DMS53 treated with DMSO at 0.1 percent for 48 hours (cell line): Measurements from ENCODE around the gene SLC52A1.
"Not testable (repeated sequence)": the region's sequence is repeated elsewhere in the genome, so short reads cannot be mapped to it uniquely, and the experiment has no call there.

ENCODE experiments used
- DNase-seq: peaks from one replicate; lab custom pipeline; 2025; ENCODE audit not compliant: unreplicated experiment; lab: John Stamatoyannopoulos, UW

The SLC52A1 gene

DNA sequence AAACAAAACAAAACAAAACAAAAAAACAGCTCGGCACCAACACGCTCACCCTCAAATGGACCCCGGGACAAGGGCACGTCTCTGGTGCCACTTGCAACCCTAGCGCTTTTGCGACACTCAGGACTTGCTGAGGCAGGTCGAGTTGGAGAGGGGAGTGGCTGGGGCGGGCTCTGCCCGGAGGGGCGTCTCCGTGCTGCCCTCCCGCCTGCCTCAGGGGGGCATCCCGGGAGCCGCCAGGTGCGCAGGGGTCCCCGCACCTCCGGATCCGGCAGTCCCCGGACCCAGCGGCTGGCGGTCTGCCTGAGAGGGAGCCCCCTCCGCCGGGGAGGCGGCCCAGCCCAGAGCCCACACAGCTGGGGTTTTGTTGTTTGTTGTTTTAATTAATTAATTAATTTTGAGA lies at the start of gene SLC52A1:
TSS of gene SLC52A1 (minus strand) at position 112 of the 400 bp plus-strand sequence. CDS start 820 bp downstream, outside the sequence.
- DNase-seq, result no peak

DNA sequence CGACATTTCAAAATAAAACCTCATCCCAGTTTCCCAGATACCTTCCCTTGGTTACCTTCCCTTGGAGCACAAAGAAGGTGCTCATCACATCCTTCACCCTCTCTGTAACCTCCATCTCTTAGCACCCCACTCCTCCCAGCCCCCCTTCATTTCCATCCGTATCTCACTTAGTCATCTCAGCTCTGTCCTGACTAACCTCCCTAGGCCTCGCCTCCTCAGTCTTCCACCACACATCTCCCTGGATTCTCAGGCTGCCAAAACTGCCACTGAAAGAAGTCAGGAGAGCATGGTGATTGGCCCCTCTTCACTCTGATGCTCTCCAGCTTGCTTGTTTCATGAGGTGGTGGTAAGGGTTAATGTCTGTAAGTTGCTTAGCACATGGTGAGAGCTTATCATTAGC lies 45.4 kb upstream of the SLC52A1 start:
- DNase-seq, result no peak

DNA sequence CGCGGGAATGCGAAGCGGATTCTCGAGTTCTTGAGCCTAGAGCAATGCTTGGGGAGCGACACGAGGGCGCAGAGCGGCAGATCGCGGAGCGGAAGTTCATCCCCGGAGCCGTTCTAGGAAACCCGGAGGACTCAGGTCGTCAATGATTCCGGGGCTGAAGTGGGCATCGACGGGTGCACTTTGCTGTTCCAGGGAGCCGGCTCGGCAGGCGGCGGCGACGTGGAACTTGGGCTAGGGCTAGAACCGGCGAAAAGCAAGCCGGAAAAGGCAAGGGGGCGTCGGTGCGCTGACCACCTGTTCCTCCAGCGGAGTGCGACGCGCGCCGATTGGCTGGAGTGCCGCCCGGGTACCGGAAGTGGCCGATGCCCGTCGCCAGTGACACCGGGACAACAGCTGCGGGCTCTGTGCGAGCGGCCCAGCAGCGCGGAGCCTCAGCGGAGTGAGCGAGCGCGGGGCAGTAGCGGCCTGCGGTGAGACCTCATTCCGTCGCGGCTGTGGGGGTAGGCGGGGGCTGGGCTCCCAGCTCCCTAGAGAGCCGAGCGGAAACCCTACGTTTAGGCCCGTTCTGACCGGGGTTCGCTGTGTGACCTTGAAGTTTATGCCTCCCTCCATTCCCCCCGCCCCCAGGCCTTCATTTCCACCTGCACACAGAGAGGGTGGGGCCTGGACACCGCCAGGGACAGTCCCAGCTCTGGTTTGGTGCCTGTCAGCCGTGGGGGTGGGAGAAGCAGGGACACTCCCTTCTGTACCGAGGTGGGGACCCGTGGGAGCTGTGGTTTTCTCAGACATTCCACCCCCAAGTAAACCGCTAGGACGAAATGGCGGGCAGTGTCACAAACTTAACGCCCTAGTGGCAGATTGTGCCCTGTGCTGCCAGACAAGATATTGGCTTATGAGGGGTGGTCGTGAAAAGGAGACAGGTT lies 43.1 kb upstream of the SLC52A1 start, which contains the start of gene ZFP3:
TSS of gene ZFP3 (plus strand) at position 362 of the 923 bp plus-strand sequence. CDS start 13,038 bp downstream, outside the sequence.
- peak; percentile 68 for DNase-seq

DNA sequence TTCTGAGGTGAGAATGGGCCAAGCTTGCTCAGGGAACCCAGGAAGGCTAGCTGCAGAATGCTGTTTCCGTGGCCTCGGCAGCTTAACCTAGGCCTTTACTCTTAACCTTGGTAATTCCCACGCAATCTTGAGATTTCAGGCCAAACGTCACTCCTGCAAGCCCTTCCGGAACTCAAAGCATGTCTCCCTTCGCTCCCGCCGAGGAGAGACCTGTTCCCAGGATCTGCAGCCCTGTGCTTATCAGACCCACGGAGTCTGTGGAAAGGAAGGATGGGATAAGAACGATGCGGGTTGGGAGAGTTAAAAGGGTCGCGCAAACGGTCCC lies 42.5 kb upstream of the SLC52A1 start:
- DNase-seq, result peak; percentile 58

DNA sequence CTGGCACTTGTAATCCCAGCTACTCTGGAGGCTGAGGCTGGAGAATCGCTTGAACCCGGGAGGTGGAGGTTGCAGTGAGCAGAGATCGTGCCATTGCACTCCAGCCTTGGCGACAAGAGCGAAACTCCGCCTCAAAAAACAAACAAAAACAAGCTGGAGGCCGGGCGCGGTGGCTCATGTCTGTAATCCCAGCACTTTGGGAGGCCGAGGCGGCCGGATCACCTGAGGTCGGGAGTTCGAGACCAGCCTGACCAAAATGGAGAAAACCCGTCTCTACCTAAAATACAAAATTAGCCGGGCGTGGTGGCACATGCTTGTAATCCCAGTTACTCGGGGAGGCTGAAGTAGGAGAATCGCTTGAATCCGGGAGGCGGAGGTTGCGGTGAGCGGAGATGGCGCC lies 42.0 kb upstream of the SLC52A1 start:
- DNase-seq, result not testable (repeated sequence)

DNA sequence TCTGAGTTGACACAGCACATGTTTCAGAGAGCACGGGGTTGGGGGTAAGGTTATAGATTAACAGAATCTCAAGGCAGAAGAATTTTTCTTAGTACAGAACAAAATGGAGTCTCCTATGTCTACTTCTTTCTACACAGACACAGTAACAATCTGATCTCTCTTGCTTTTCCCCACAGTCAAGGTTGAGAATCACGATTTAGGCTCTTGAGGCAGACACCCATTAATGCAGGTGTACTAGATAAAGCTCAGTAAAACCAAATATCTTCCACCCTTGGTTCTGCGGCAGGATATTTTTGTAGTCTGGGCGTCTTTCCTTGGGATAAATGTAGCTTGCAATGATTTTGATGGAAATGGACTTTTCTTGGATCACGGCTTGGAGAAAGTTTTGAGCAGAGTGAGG lies 40.2 kb upstream of the SLC52A1 start:
- DNase-seq, result not testable (repeated sequence)

DNA sequence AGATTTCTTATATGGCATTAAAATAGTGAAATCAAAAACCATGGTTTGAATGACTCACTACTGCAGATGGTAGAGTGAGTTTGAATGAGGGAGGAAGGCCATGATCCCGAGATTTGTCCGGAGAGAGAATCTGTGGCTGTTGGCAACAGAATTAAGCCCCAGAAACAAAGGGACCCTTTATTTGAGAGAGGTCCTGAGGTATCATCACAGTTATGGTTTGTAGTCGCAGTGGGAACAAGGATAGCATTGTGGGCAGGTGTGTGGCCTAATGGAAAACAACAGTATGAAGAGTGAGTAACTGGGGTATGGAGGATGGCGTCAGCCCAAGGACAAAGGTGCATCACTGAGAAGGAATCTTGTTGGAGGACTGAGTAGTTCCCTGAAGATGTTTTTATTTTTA lies 34.5 kb upstream of the SLC52A1 start:
- DNase-seq, result no peak

DNA sequence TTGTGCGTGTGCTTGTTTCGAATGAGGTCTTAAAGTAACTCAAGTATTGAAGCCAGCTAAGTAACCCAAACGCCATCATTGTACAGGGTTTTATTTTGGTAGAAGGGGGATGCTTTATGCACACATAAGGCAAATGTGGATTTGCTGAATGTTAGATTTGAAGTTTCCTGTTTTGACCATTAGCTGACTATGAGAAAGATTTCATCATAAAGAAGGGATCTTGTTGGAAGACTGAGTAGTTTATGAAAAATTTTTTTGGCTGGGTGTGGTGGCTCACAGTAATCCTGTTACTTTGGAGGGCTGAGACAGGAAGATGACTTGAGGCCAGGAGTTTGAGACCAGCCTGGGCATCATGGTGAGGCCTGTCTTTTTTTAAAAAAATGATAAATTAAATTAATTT lies 33.0 kb upstream of the SLC52A1 start:
- no peak for DNase-seq

DNA sequence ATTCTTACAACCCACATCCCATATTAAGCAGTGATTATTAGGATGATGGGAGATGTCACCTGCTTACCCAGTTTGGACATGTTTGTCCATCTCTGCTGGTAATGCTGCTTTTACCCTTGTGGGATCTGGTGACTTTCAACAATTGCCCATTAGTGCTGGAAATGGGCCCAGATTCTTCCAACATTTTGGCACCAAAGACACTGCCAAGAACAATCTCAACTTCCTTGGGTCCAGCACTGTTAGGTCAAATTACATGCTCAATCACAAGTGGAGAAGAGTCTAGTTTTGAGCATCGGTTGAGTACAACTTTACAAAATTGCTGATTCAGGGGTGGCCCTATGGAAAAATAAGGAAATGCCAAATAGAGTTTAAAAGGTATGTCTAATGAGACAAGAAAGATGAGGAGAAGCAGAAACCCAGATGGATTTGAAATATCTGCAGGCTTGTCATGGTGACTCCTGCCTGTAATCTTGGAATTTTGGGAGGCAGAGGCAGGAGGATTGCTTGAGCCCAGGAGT lies 30.1 kb upstream of the SLC52A1 start:
- no peak for DNase-seq

DNA sequence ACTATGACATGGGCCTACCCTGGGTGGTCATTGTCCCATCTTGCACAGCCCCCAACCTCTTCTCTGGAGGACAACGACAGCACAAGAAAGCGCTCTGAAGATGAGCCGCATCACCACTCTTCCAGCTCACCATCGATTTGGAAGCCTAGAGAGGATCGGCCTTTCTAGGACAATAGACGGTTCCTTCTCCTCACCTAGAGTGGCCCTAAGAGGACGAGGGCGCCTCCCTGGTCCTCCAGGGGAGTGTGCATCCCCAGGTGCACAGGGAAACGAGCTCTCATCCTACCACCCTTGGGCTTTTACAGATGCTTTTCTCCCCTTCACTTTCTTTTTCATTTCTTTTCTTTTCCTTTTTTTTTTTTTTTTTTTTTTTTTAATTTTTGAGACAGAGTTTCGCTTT lies 20.3 kb upstream of the SLC52A1 start:
- no peak for DNase-seq

DNA sequence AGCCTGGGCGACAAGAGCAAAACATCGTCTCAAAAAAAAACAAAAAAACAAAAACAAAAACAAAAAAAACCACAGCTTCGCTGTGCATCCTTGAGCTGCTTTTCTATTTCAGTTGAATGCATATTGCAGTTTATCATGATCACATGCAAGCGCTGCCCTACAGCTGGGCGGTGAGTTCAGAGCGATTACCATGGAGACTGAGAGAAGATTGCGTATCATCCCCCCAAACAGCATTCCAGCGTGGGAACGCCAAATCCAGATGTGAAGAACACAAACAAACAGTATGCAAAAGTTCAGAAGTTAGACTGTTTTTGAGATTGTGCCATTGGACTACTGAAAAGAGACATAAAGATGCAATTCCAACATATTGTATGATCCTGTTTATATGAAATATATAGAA lies 15.1 kb upstream of the SLC52A1 start:
- no peak for DNase-seq

DNA sequence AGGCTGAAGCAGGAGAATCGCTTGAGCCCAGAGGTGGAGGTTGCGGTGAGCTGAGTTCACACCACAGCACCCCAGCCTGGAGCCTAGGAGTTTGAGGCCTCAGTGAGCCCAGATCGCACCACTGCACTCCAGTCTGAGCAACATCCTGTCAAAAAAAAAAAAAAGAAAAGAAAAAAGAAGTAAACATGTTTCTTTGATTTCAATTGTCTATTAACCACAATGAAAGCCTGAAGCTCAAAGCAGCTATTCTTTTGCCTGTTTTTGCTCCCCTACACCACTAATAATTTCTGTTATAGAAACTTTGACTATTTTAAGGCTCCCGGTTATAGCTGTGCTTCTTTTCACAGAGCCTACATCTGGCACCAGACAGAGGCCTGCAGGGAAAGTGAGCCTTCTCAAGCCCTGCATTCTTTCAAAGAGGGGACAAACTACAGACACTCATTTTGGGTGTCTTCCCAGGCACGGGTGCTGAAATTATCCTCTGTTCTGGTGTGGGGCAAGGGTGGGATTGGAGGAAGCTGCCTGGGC lies 14.2 kb upstream of the SLC52A1 start:
- no peak for DNase-seq

DNA sequence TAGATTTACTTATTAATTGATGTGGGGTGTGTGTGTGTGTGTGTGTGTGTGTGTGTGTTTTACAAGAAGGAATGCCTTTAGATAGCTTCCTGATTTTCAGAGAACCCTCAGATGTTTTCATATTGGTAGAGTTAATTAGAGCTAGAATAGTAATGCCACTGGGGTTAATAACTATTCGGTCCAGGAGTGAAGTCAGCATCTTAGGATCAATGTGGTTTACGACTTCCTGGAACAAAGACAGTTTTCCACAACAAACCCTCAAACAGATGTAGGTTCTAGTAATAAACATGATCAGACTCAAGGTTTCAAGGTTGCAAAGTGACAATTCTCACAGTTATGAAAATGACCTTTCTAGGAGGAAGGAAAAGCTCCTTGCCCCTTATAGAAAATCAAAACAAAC lies 12.2 kb upstream of the SLC52A1 start:
- no peak for DNase-seq

DNA sequence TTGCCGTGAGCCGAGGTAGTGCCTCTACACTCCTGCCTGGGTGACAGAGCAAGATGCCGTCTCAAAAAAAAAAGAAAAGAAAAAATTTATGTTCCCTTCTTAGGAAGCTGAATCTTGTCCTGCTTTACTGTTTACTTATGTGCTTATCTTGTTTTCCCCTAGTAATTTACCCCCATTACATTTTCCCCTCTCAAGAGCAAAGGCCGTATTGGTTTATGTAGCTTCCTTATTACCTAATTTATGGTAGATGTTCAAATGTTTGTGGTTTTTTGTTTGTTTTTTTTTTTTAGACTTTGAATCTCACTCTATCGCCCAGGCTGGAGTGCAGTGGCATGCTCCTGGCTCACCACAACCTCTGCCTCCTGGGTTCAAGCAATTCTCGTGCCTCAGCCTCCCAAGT lies 10.3 kb upstream of the SLC52A1 start:
- no peak for DNase-seq

DNA sequence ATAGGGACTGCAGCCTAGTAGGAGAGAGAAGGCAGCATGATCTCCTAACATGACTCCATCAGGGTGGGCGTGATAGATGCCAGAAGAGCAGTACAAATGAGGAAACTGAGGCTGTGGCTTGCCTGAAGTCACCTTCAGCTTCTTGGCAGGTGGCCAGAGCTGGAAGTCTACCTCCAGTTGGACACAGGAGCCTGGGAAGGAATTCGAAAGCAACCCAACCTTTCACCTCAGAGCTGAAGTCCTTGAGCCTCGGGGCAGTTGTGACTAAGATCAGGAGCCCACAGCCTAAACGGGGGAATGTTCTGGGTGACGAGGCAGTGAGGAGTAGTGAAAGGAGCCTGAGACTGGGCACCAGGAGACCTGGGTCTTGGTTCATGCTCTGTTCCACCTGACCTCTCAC lies 9.4 kb upstream of the SLC52A1 start:
- no peak for DNase-seq

DNA sequence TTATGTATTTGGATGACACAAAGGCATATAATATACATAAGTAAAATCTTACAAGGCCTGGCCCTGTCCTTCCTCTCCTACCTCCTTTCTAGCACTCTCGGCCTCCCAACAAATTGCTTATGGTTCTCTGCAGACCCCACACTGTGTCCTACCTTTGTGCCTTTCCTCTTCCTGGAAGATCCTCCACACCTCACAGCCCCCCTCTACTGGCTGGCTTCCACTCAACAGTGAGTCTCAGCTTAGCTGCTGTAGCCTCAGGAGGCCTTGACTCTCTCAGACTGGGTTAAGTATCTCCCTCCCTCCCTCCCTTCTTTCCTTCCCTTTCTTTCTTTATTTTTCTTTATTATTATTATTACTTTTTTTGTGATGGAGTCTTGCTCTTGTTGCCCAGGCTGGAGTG lies 8.3 kb upstream of the SLC52A1 start:
- DNase-seq, result no peak

DNA sequence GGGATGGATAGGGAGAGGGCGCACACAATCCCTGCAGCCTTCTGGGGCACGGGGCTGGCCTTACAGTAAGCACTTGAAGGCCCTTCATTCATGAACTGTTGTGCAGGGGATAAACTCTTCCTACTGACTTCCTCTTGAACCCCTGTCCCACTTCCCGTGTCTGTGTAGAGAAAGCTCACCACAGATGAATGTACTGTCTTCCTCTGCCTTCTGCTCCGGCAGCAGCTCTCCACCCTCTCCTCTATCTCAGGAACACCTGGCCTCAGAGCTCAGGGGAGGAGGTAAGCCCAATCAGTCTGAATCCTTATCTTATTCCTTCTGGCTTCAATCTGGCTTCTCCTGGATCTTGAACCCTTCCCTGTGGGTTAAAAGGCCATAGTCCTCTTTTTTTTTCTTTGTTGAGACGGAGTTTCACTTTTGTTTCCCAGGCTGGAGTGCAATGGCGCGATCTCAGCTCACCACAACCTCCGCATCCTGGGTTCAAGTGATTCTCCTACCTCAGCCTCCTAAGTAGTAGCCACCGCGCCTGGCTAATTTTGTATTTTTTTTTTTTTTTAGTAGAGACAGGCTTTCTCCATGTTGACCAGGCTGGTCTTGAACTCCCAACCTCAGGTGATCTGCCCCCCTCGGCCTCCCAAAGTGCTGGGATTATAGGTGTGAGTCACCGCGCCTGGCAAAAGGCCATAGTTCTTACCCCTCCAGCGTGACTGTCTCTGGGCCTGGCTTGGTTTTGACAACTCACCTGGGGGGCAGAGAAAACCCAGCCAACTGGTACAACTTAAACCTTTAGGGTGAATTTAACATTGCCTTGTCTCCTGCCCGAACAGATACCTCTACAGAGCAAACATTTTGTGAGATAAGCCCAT lies 7.2 kb upstream of the SLC52A1 start:
- DNase-seq, result no peak

DNA sequence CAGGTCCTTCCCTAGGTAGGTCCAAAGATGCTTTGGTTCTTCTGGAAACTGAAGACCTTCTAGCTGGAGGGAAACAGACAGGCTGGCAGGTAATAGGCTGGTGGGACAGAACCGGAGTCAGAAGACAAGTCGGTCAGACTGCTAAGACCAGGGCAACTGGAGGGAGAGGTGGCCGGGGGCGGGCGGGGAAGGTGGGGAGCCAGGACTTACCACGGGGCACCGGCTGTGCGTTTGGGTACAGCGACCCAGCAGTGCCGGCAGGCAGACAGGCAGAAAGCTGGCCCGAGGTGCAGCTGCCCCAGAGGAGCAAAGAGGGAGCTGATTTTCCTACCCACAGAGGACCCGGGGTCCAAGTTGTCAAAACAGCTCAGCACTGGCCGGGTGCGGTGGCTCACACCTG lies 575 bp downstream of the SLC52A1 start:
- DNase-seq, result no peak

DNA sequence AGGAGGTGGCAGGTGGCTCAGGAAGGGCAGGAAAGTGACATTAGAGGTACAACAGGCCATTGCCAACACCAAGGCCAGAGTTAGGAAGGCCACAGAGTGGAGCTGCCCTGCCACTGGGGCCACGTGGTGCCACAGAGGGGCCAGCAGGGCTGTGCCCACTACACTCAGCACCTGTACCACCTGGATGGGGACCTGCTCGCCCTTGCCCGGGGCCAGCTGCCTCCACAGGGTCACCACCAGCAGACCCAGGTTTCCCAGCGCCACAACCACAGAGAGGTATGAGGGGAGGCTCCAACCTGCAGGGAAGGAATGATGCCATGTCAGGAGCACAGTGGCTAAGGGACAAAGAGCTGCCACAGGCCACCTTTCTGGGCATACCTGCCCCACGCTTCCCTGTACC lies 1.2 kb downstream of the SLC52A1 start:
- DNase-seq, result no peak

DNA sequence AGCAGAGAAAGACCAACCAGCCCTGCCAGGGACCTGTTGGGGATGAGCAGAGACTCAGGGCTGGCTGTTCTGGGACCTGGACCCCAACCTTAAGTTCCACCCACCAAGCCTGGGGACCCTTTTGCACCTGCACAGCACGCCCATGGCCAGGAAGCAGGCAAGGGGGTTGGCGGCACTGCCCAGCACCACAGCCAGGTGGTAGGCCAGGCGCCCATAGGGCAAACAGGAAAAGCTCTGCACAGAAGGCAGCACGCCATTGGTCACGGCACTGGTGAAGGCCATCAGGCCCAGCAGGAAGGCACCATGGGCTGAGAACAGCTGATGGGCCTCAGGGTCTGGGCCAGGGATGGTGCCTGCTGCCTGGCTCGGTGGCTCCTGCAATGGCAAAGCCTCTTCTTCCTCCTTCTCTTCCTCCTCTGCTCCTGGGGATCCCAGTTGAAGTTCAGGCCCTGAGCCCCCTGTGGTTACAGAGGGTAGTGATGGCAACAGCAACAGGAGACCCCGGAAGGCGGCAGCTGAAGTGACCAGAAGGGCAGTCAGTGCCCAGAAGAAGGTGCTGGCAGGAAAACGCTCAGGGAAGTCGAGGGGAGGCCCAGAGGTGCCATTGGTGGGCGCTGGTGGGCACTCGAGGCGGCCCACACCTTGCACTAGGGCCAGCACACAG lies 1.7 kb downstream of the SLC52A1 start:
- no peak for DNase-seq

DNA sequence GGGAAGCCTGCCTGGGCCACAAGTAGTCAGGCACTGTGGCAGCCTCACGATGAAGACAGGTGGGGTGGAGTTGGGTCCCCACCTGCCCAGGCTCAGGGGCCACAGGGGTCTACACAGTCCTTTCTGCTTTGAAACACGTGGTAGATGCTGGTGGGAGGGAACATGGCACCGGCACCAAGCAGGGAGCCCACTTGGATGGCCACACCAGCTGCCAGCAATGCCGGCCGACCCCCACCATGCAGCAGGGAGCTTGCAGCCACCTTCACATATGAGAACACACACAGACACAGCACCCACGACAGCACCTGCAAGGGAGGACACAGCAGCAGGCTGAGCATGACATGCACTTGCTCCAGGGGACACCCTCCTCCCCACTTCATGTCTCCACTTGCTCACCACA lies 2.4 kb downstream of the SLC52A1 start:
- no peak for DNase-seq
